GM19193 (cell line): ENCODE data around the gene HS3ST2.

Experiments used
- POLR2A ChIP-seq: IDR thresholded peaks from 4 replicates; pipeline ENCODE4 v1.6.1; 2011; ENCODE audit not compliant: insufficient read depth, insufficient read length; ENCODE audit errors: extremely low read depth

Gene HS3ST2

DNA sequence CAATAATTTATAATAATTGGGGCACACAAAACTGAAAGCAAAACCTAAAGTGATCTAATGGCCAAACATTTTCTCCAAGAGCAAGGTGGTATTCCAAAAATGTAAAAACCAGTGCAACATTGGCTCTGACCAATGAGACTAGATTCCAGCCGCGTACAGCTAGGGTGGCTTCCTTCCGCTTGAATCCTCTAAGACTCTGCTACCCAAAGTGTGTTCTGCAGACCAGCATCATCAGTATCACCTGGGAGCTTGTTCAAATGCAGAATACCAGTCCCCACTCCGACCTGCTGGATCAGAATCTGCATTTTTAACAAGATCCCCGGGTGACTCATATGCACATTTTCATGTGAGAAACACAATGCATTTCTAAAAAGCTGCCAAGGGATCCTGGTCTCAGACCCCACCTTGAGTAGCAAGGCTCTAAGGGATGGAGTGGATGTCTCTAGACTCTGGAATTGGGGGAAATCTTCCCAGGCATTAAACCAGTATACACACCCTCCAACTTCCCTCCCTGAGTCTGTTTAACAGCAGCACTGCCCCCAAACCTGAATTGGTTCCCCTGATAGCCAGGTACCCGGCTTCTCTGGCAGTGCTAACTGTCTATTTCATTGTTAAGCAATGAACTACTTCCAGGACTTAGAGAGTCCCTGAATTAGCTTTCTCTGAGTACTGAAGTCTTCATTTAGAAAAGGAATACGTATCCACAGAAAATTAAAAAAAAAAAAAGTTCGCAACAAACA lies 118.2 kb downstream of the HS3ST2 start:
- TF ChIP-seq POLR2A = no peak

DNA sequence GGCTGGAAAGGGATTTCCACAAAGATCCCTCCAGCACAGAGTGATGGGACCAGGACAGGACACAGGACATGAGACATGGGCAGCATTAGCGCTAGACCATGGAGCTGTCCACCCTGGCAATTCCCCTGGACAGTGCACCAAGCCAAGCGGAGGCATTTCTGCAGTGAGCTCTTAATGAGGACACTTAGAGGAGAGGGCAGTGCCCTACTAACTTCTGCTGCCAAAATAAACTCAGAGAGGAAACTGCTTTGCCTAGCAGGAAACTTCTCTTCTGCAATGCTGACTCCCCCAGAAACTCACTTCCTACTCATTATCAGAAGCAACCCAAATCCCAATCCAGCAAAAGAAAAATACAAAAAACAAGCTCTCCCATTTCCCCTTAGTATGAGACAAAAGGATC lies 119.2 kb downstream of the HS3ST2 start:
- no peak for TF ChIP-seq POLR2A

DNA sequence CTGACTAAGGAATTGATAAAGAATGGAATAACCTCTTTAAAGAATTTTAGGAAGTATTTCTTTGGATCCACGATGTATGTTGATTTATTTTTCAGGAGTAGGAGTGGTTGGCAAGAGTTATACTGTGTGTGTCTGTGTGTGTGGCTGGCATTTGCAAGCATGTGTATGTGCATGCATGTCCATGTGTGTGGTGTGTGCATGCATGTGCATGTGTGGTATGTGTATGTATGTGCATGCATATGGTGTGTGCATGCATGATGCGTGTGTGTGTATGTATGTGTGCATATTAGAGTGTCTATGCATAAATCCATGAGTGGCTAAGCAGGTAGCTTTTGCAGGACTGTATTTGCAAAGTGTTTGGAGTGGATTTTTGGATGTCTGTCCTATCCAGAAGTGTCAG lies 120.8 kb downstream of the HS3ST2 start:
- no peak for TF ChIP-seq POLR2A

DNA sequence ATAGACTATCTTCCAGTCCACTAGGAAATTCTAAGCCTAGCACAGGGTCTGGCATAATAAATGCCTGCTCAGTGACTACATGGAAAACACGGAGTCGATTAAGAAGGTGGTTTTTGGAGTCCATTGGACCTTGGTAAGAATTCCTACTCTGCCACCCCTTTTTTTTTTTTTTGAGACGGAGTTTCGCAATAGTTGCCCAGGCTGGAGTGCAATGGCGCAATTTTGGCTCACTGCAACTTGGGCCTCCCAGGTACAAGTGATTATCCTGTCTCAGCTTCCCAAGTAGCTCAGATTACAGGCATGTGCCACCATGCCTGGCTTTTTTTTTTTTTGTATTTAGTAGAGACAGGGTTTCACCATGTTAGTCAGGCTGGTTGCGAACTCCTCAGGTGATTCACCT lies 123.2 kb downstream of the HS3ST2 start:
- no peak for TF ChIP-seq POLR2A

DNA sequence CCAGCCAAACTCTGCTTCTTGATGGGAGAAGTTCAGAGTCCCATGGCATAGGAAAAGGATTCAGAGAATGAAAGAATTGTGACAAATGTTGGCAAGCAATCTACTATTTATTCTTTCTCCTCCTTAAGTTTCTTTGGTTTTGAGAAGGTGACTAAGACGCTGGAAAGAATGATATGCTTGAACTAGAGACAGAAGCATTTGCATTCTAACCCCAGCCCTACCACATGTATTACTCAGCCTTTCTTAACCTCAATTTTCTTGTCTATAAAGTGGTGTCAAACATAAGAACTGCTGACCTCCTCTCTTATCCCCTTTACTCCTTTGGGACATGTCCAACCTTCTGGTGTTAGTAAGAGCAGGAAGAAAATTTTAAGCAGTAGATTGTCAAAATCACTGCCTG lies 124.7 kb downstream of the HS3ST2 start:
- TF ChIP-seq POLR2A = no peak

DNA sequence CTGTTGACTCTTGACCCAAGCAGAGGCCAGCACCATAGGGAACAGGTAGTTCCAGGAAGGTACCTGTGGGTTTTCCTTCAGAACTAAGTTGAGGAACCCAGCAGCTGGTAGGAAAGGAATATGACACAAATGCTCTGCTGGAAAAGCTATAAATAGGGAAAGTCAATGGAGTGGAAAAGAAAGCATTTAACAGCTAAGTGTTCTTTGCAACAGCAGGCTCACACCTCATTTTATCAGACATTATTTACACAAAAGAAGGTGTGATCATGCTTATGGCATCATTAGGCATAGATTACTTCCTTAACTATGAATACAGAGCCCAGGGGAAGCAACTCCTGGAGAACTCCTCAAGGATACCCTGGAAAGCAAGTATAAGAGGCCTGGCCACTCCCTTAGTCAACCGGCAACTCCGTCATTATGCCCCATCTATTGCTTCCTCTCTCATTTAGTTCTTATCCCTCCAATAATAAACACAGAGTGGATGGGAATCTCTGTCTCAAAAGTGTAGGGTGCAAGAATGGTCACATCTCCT lies 128.1 kb downstream of the HS3ST2 start:
- no peak for TF ChIP-seq POLR2A

DNA sequence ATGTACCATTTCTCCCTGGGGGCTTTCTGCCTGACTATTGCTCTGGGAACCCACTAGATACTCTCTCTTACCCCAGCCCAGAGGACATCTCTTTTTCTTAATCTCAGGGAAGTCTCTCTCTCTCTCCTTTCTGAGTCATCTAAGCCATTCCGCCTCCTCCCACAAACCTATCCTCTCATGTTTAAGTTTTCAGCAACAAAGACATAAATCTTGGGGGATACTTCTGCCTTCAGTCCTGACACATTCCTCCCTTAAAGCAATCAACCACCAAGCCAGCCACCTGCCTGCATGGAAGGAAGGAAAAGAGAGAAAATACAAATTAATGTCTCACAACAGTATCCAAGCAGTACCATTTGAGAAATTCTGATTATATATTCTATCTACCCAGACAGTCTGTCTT lies 128.8 kb downstream of the HS3ST2 start:
- TF ChIP-seq POLR2A = no peak

DNA sequence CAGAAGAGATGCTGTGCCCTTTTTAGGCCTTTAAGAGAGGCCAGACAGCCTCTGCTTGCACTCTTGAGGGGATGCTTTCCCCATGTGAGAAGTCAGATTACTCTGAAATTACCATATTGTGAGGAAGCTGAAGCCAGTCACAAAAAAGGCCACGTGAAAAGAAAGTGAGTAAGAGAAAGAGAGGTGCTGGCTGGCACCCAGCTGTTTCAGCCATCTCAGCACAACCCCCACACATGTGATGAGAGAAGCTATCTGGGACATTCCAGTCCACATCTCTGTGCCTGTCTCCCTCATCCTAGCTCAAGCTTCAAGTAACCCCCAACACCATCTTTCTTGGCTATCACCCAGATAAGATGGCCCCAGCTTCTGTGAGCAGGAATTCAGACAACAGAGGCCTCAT lies 131.4 kb downstream of the HS3ST2 start:
- TF ChIP-seq POLR2A = no peak

DNA sequence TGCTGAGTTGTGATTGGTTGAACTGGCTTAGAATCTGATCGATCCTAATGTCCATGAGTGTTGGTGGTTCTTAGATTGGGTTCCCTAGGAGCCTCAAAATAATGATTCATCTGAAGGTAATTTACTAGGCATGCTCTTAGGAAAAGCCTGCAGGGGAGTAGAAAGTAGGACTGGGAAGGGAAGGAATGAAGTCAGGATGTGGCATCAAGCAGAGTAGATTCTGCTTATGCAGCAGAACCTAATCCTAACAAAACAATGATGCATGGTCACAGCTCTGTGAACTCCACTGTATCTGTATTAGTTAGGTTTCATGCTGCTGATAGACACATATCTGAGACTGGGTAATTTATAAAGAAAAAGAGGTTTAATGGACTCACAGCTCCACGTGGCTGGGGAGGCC lies 132.5 kb downstream of the HS3ST2 start:
- no peak for TF ChIP-seq POLR2A

DNA sequence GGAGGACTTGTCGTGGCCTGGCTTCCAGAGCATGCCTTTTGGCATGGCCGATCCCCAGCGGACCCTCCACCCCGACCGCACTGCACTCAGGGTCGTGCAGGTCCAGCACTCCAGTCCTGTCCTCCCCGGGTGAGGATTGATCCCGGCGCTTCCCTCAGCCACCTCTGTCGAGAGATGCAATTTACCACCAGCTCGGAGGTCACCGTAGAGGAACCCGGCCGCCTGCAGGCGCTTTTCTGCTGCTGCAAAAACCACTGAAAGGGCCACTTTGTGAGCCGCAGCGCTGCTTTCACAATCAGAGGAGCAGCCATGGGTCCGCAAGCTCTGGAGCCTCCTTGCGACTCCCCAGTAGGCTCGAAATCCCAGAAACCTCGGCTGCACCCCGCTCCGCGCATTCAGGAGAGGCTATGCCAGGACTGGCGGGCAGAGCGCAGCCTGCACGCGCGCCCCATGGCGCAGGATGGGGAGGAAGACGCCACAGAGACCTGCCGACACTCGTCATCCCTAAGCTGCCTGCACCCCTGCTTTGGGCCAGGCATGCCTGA lies 134.2 kb downstream of the HS3ST2 start:
- no peak for TF ChIP-seq POLR2A

DNA sequence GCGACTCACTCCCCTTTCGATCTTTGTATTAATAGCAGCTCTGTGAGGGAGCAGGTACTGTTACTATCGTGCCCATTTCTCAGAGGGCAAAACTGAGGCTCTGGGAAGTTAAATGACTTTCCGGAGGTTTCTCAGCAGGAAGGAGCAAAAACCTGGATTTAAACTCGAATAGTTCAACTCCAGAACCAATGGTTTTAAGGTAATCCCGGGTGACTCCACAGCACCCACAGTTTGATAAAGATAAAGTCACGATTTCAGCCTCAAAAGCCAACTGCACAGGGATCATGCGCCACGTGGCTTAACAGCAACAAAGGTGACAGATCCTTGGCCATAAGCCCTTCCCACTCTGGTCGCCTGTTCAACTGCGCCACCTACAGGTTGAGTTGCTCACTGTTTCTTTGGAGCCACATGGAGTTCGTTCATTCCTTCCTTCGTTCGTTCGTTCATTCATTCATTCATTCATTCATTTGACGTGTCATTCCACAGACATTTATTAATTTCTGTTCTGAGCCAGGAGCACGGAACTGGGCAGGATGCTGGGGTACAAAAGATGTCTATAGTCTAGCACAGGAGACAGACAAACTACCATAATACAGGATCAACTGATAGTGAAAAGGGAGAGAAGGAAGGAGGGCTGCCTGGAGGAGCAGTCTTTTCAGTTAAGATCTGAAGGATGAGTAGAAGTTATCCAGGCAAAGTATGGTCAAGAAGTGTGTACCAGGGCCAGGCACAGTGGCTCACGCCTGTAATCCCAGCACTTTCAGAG lies 134.8 kb downstream of the HS3ST2 start:
- no peak for TF ChIP-seq POLR2A

DNA sequence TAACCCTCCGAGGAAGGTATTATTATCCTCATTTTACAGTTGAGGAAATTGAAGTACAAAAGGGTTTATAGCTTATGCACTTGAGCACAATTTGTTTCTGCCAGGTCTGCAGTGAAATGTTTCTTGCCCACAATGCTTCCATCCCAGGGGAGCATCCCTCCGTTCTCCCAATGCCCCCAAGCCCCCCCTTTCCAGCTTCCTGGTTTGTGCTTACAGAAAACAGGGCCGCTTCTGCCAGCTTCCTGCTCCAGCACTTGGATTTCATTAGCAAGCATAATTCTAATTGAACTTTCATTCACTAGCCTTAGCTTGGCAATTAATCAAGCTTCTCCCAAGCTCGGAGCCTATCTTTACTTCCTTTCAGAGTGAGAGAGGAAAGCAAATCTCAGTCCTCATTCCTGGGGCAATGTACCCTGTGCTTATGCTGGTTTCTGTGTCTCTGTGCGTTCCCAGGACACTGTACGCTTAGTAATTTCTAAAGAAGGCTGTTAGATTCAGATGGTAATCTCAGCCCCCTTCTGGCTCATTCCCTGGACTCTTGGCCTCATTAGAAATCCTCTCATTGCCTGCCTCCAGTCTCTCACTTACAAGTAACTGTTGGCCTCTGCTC lies 141.6 kb downstream of the HS3ST2 start:
- TF ChIP-seq POLR2A = no peak

DNA sequence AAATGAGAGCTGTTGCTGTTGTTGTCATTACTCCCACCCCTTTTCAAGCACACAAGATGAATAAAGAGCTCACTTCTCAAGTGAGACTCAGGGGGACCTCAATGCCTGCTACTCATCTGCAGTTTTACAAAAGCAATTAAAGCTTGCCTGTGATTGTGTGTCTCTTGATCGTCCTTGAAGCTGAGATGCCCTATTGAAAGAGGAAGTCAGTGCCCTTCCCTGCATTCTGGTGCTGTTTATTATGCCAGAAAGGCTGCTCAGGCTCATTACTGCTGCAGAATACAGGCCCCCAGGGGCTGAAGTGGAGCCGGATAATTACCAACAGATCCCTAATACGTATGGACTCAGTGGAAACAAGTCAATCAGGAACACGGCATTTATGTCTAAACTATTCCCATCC lies 147.2 kb downstream of the HS3ST2 start:
- no peak for TF ChIP-seq POLR2A

DNA sequence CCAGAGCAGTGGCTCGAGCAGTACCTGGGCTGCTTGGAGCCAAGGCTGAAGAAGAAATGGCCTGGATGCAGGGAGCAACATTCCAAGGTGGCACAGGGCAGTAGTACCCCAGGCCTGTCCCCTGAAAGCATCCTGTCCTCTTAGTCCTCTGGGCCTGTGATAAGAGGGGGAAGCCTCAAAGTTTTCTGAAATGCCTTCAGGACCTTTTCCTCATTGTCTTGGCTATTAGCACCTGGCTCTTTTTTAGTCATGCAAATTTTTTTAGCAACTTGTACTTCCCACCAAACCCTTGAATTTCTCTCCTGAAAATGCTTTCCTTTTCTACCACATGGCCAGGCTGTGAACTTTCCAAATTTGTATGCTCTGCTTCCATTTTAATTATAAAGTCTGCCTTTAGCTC lies 148.9 kb downstream of the HS3ST2 start:
- TF ChIP-seq POLR2A = no peak
